Endodermal cell (in vitro differentiated cells): ENCODE results near the gene ARNT2. TPM values are rescaled to one million over a fixed set of nuclear protein-coding genes. Genes with fewer than 3 reads are reported as not detected.

ENCODE experiments used
- DNase-seq: peaks from one replicate; pipeline ENCODE4 v3.0.0-alpha.2; 2017
- H3K27ac ChIP-seq: 2 replicates; pipeline ENCODE4 v1.5.1; 2013; ENCODE audit warnings: mild to moderate bottlenecking, low read depth, low read length, moderate library complexity
- H3K27me3 ChIP-seq: 2 replicates; pipeline ENCODE4 v1.6.1; 2013; ENCODE audit warnings: mild to moderate bottlenecking, low read length, moderate library complexity; ENCODE audit not compliant: insufficient read depth, control insufficient read depth, poor library complexity, severe bottlenecking
- H3K36me3 ChIP-seq: 2 replicates; pipeline ENCODE4 v1.7.0; 2013; ENCODE audit warnings: mild to moderate bottlenecking, low read length, moderate library complexity; ENCODE audit not compliant: control insufficient read depth, insufficient read depth
- H3K4me1 ChIP-seq: one replicate; pipeline ENCODE4 v1.7.0; 2013; ENCODE audit warnings: low read length; ENCODE audit not compliant: control insufficient read depth, insufficient read depth
- H3K4me3 ChIP-seq: 2 replicates; pipeline ENCODE4 v1.5.1; 2013; ENCODE audit warnings: mild to moderate bottlenecking, low read length, moderate library complexity
- H3K9ac ChIP-seq: 2 replicates; pipeline ENCODE4 v1.6.1; 2013; ENCODE audit warnings: mild to moderate bottlenecking, low read length, moderate library complexity; ENCODE audit not compliant: poor library complexity, severe bottlenecking; ENCODE audit errors: extremely low read depth
- H3K9me3 ChIP-seq: 2 replicates; pipeline ENCODE4 v1.6.1; 2013; ENCODE audit warnings: mild to moderate bottlenecking, low read length, moderate library complexity; ENCODE audit not compliant: control insufficient read depth
- H3K27ac Mint-ChIP-seq: 2 replicates; pipeline ENCODE4 v1.8.0; 2020; ENCODE audit warnings: mixed read lengths
- H3K27me3 Mint-ChIP-seq: 2 replicates; pipeline ENCODE4 v1.8.0; 2021; ENCODE audit warnings: mild to moderate bottlenecking, mixed read lengths; ENCODE audit not compliant: insufficient read depth
- H3K36me3 Mint-ChIP-seq: 2 replicates; pipeline ENCODE4 v1.8.0; 2020; ENCODE audit warnings: low read depth, mixed read lengths
- H3K4me1 Mint-ChIP-seq: 2 replicates; pipeline ENCODE4 v1.8.0; 2020; ENCODE audit warnings: mixed read lengths
- H3K4me3 Mint-ChIP-seq: 2 replicates; pipeline ENCODE4 v1.8.0; 2020; ENCODE audit warnings: mild to moderate bottlenecking, moderate library complexity, mixed read lengths
- H3K9me3 Mint-ChIP-seq: 2 replicates; pipeline ENCODE4 v1.8.0; 2020; ENCODE audit warnings: mild to moderate bottlenecking, mixed read lengths
- CTCF ChIP-seq: fragments of 200-600 bp; sonication (generic); conservative IDR thresholded peaks from 2 replicates; pipeline ENCODE4 v1.5.0; 2021; ENCODE audit warnings: antibody characterized with exemption, mild to moderate bottlenecking
- WGBS, 2 experiments: methylation state at CpG; one replicate each; pipeline versions ENCODE4 v1.1.5 to v1.1.7; 2013; ENCODE audit warnings: missing lambda C conversion rate in 2 of 2, mixed read lengths in 1 of 2; ENCODE audit not compliant: insufficient coverage in 1 of 2, insufficient read length in 1 of 2; 5-methylcytosine and 5-hydroxymethylcytosine counted together
- total RNA-seq, 2 donors: library from RNA; stranded (reverse); fragmentation: NEBNext Ultra II Directional in 1 of 2; extraction: Animal tissue kit (Norgen Biotek cat#: 25700) in 1 of 2; gene quantifications; 2 replicates in 1 of 2; 3 replicates in 1 of 2; pipeline ENCODE4 v1.2.1, GENCODE V29; 2021

Gene ARNT2
- total RNA-seq, 2 donors from 2014 or later = 8.0 to 15.9 TPM

GRCh38 chr15:80640531-80641121 is 236.4 kb downstream of the ARNT2 start:
- Mint-ChIP-seq H3K27ac (no peak overlapping the region), H3K27me3 (peaks cover 5% of the 10 kb centered on the region), H3K4me1 (no peaks in the 10 kb centered on the region), H3K9me3 (peaks cover 27% of the 10 kb centered on the region), H3K36me3 (peaks cover 2% of the 10 kb centered on the region), H3K4me3 (no peak overlapping the region)
- Histone ChIP-seq H3K9me3 (peaks cover 14% of the 10 kb centered on the region), H3K27me3 (no peaks in the 10 kb centered on the region), H3K27ac (no peak overlapping the region), H3K4me1 (no peaks in the 10 kb centered on the region), H3K36me3 (no peaks in the 10 kb centered on the region), H3K9ac (no peak overlapping the region), H3K4me3 (no peak overlapping the region)
- no peak for DNase-seq
- no peak for TF ChIP-seq CTCF
- WGBS, 2 experiments = 84 to 88% methylated on average over 3 of the region's 3 CpGs

GRCh38 chr15:80641384-80641783 is 237.2 kb downstream of the ARNT2 start:
- H3K36me3 Mint-ChIP-seq = peaks cover 2% of the 10 kb centered on the region
- peaks cover 32% of the 10 kb centered on the region for H3K9me3 Mint-ChIP-seq
- no peak overlapping the region for H3K4me3 Mint-ChIP-seq
- no peak overlapping the region for H3K9ac ChIP-seq
- no peak overlapping the region for H3K27ac ChIP-seq
- no peaks in the 10 kb centered on the region for H3K36me3 ChIP-seq
- H3K27me3 Mint-ChIP-seq = peaks cover 4% of the 10 kb centered on the region
- no peaks in the 10 kb centered on the region for H3K27me3 ChIP-seq
- no peak for DNase-seq
- H3K4me1 Mint-ChIP-seq = no peaks in the 10 kb centered on the region
- no peak overlapping the region for H3K4me3 ChIP-seq
- no peak overlapping the region for H3K27ac Mint-ChIP-seq
- H3K4me1 ChIP-seq = no peaks in the 10 kb centered on the region
- WGBS, 2 experiments = 91 to 100% methylated on average over 2 to 6 of the region's 7 CpGs
- TF ChIP-seq CTCF = no peak
- H3K9me3 ChIP-seq = peaks cover 17% of the 10 kb centered on the region

- Histone ChIP-seq H3K36me3 (no peaks in the 10 kb centered on the region), H3K9ac (no peak overlapping the region), H3K27ac (no peak overlapping the region), H3K4me1 (no peaks in the 10 kb centered on the region), H3K27me3 (no peaks in the 10 kb centered on the region), H3K9me3 (peaks cover 23% of the 10 kb centered on the region), H3K4me3 (no peak overlapping the region)
- Mint-ChIP-seq H3K36me3 (peaks cover 2% of the 10 kb centered on the region), H3K9me3 (peaks cover 51% of the 10 kb centered on the region), H3K27me3 (peaks cover 5% of the 10 kb centered on the region), H3K27ac (no peak overlapping the region), H3K4me3 (no peak overlapping the region), H3K4me1 (no peaks in the 10 kb centered on the region)
- no peak for DNase-seq
- TF ChIP-seq CTCF = no peak
- WGBS, 2 experiments = 89 to 93% methylated on average over 5 to 7 of the region's 7 CpGs
Observed at GRCh38 chr15:80643431-80643951, 239.3 kb downstream of the ARNT2 start.
